ENCODE measurements around the gene SLC26A11.

SLC26A11 gene

GRCh38 chr17:80279895-80280294 lies 59.7 kb downstream of the SLC26A11 start:
- no peak overlapping the region for H3K4me3 ChIP-seq (replicated peaks in 1 of 2; ENCODE audit: low read depth in 2 of 2, low read length in 2 of 2)
- peak; percentile 89 to 92 for DNase-seq (ENCODE audit: low read depth in 2 of 2)
- TF ChIP-seq CTCF (IDR thresholded peaks at IDR 0.05; ENCODE audit: low read depth, low read length): peak; percentile 32

- H3K4me3 ChIP-seq (replicated peaks in 1 of 2; ENCODE audit: low read depth in 2 of 2, low read length in 2 of 2): no peak overlapping the region
- no peak for TF ChIP-seq CTCF (IDR thresholded peaks at IDR 0.05; ENCODE audit: low read depth, low read length)
- DNase-seq (ENCODE audit: low read depth in 2 of 2): no peak
Observed at GRCh38 chr17:80281516-80281915, 61.3 kb downstream of the SLC26A11 start.

GRCh38 chr17:80283116-80283852 lies 63.1 kb downstream of the SLC26A11 start:
- H3K4me3 ChIP-seq (replicated peaks in 1 of 2; ENCODE audit: low read depth in 2 of 2, low read length in 2 of 2): no peak overlapping the region
- no peak for TF ChIP-seq CTCF (IDR thresholded peaks at IDR 0.05; ENCODE audit: low read depth, low read length)
- no peak for DNase-seq (ENCODE audit: low read depth in 2 of 2)

- TF ChIP-seq CTCF (IDR thresholded peaks at IDR 0.05; ENCODE audit: low read depth, low read length): no peak
- H3K4me3 ChIP-seq (replicated peaks in 1 of 2; ENCODE audit: low read depth in 2 of 2, low read length in 2 of 2): no peak overlapping the region
- DNase-seq (ENCODE audit: low read depth in 2 of 2): no peak
Observed at GRCh38 chr17:80284631-80285030, 64.4 kb downstream of the SLC26A11 start.

GRCh38 chr17:80285237-80285920 lies 65.2 kb downstream of the SLC26A11 start:
- DNase-seq (ENCODE audit: low read depth in 2 of 2): no peak
- TF ChIP-seq CTCF (IDR thresholded peaks at IDR 0.05; ENCODE audit: low read depth, low read length): no peak

GRCh38 chr17:80286638-80286960 lies 66.4 kb downstream of the SLC26A11 start:
- H3K4me3 ChIP-seq (replicated peaks in 1 of 2; ENCODE audit: low read depth in 2 of 2, low read length in 2 of 2): no peak overlapping the region
- TF ChIP-seq CTCF (IDR thresholded peaks at IDR 0.05; ENCODE audit: low read depth, low read length): no peak
- DNase-seq (ENCODE audit: low read depth in 2 of 2): no peak

More at GRCh38 chr17:80285237-80285920, 65.2 kb downstream of the SLC26A11 start:
- no peak overlapping the region for H3K4me3 ChIP-seq (replicated peaks in 1 of 2; ENCODE audit: low read depth in 2 of 2, low read length in 2 of 2)

All from cardiac fibroblast (primary cell).